Measurements from ENCODE around the gene CDAN1.

DNA sequence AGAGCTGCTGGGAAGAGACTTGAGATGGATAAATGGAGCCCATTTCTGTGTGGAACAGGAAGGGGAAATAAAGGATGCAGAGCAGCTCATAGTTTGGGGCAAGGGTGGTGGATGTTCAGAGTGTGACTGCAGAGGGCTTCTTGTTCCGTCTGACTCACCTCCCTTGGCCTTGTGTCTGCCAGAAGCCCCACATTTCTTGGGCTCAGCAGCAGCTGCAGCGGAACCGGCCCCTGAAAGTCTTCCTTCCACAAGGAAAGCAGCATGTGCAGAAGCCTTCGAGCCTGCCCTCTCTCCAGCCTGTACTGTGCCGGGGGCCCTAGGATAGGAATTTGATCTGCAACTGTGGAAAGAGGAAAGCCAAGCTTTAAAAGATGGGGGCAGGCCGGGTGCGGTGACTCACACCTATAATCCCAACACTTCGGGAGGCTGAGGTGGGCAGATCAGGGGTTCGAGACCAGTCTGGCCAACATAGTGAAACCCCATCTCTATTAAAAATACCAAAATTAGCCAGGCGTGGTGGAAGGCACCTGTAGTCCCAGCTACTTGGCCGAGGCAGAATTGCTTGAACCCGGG lies 11.5 kb downstream of the CDAN1 start:
- no peak for TF ChIP-seq CTCF (IDR thresholded peaks at IDR 0.05; ENCODE audit: insufficient read depth, low read length)
- no peak for TF ChIP-seq GABPA (IDR thresholded peaks at IDR 0.05; ENCODE audit: low read depth)
- TF ChIP-seq POLR2AphosphoS5 (IDR thresholded peaks at IDR 0.05; ENCODE audit: low read depth): no peak
- TF ChIP-seq, protein P1, sequence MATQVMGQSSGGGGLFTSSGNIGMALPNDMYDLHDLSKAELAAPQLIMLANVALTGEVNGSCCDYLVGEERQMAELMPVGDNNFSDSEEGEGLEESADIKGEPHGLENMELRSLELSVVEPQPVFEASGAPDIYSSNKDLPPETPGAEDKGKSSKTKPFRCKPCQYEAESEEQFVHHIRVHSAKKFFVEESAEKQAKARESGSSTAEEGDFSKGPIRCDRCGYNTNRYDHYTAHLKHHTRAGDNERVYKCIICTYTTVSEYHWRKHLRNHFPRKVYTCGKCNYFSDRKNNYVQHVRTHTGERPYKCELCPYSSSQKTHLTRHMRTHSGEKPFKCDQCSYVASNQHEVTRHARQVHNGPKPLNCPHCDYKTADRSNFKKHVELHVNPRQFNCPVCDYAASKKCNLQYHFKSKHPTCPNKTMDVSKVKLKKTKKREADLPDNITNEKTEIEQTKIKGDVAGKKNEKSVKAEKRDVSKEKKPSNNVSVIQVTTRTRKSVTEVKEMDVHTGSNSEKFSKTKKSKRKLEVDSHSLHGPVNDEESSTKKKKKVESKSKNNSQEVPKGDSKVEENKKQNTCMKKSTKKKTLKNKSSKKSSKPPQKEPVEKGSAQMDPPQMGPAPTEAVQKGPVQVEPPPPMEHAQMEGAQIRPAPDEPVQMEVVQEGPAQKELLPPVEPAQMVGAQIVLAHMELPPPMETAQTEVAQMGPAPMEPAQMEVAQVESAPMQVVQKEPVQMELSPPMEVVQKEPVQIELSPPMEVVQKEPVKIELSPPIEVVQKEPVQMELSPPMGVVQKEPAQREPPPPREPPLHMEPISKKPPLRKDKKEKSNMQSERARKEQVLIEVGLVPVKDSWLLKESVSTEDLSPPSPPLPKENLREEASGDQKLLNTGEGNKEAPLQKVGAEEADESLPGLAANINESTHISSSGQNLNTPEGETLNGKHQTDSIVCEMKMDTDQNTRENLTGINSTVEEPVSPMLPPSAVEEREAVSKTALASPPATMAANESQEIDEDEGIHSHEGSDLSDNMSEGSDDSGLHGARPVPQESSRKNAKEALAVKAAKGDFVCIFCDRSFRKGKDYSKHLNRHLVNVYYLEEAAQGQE (IDR thresholded peaks at IDR 0.05; ENCODE audit: insufficient replicate concordance, low read depth): no peak
- no peak for TF ChIP-seq SPI1 (IDR thresholded peaks at IDR 0.05; ENCODE audit: borderline replicate concordance, low read depth)
